ENCODE measurements around the gene DNAAF9.

GRCh38 chr20:3396492-3396891, 11.0 kb downstream of the DNAAF9 start:
- TF ChIP-seq REST (IDR thresholded peaks at IDR 0.05) (no peak), HNF4G (IDR thresholded peaks at IDR 0.05) (no peak), CTCF (IDR thresholded peaks at IDR 0.05; ENCODE audit: low read depth, low read length, missing input control) (no peak)
